NB4 (cell line): ENCODE measurements around the gene ANKRD65.

Source experiments
- TF ChIP-seq, protein P1 (sequence below): IDR thresholded peaks from one replicate; pipeline ENCODE4 v1.5.1; 2012; ENCODE audit warnings: low read depth, low read length
- TF ChIP-seq, protein P2 (sequence below): IDR thresholded peaks from 2 replicates; pipeline ENCODE4 v1.6.1; 2011; ENCODE audit warnings: low read depth, low read length

DNA sequence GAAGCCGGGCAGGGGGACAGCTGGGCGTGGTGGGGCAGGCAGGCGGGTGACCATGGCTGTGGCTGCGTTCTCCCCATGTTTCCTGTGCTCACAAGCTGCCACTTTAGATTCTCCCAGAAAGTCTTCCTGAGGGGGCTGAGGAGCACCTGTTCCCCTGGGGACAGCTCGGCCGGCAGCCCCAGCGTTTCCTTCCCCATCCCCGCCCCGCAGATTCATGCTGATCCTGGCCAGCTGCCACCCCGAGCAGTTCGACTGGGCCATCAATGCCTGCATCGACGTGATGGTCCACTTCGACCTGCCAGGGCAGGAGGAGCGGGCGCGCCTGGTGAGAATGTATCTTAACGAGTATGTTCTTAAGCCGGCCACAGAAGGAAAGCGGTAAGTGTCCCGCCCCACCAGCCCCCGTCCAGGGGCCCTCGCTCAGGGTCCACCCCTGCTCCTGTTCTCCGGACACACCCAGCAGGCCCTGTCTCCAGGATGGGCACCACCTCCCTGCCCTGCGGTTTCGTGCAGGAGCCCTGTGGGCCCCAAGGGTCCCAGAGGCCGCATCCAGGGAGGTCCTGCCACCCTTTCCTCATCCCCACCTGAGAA, 39.6 kb upstream of the ANKRD65 start:
- TF ChIP-seq, protein P1, sequence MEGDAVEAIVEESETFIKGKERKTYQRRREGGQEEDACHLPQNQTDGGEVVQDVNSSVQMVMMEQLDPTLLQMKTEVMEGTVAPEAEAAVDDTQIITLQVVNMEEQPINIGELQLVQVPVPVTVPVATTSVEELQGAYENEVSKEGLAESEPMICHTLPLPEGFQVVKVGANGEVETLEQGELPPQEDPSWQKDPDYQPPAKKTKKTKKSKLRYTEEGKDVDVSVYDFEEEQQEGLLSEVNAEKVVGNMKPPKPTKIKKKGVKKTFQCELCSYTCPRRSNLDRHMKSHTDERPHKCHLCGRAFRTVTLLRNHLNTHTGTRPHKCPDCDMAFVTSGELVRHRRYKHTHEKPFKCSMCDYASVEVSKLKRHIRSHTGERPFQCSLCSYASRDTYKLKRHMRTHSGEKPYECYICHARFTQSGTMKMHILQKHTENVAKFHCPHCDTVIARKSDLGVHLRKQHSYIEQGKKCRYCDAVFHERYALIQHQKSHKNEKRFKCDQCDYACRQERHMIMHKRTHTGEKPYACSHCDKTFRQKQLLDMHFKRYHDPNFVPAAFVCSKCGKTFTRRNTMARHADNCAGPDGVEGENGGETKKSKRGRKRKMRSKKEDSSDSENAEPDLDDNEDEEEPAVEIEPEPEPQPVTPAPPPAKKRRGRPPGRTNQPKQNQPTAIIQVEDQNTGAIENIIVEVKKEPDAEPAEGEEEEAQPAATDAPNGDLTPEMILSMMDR: no peak
- TF ChIP-seq, protein P2, sequence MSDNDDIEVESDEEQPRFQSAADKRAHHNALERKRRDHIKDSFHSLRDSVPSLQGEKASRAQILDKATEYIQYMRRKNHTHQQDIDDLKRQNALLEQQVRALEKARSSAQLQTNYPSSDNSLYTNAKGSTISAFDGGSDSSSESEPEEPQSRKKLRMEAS: no peak
